ENCODE results near the gene PIAS4. TPM values are rescaled to one million over a fixed set of nuclear protein-coding genes. Genes with fewer than 3 reads are reported as not detected.

Gene PIAS4
- total and polyA plus RNA-seq, 7 experiments from 2014 or later = 3.9 to 40.6 (median 24.3) TPM

- Mint-ChIP-seq H3K4me1 (peaks cover 22 to 46% (median 37%) of the 10 kb centered on the region in 7 donors), H3K4me3 (peak overlapping the region in 1 of 10 donors; percentile 48), H3K36me3 (peaks cover 4 to 44% (median 21%) of the 10 kb centered on the region in 5 donors), H3K27ac (peak overlapping the region in 2 of 9 donors; percentile 14 to 19), H3K27me3 (no peaks in the 10 kb centered on the region), H3K9me3 (no peaks in the 10 kb centered on the region)
- Histone ChIP-seq H3K36me3 (ENCODE audit: control insufficient read depth in 2 of 3, insufficient read depth in 3 of 3, low read length in 3 of 3) (peaks cover 47 to 86% (median 48%) of the 10 kb centered on the region in 3 experiments), H3K27ac (ENCODE audit: low read depth, low read length) (no peak overlapping the region), H3K4me1 (ENCODE audit: control insufficient read depth in 2 of 2, insufficient read depth in 2 of 2, low read length in 2 of 2) (peaks cover 24 to 33% of the 10 kb centered on the region in 2 donors), H3K27me3 (ENCODE audit: control insufficient read depth in 2 of 2, insufficient read depth in 2 of 2, low read length in 2 of 2) (no peaks in the 10 kb centered on the region), H3K4me3 (ENCODE audit: low read length) (no peak overlapping the region), H3K9me3 (ENCODE audit: control insufficient read depth in 2 of 3, low read length in 3 of 3) (no peaks in the 10 kb centered on the region)
- intact Hi-C loops (cut with micrococcal nuclease) = loop anchor here in 1 of 2 donors (10.0 kb wide), 1 partner anchor 477 kb away; the partner anchor contains the start of genes DOHH and FZR1
- ChIA-PET POLR2A (interaction anchor here (1.1 to 2.2 kb wide), 2 partner anchors 10 to 26 kb away, joined by 3 to 12 read pairs; partner anchors contain the start of genes DAPK3 and PIAS4), CTCF (no interaction called here)
- ATAC-seq (no peak), DNase-seq (no peak)
Observed at GRCh38 chr19:3981373-3981735, 26.2 kb upstream of the PIAS4 start.

- CTCF ChIA-PET = no interaction called here
- H3K4me3 Mint-ChIP-seq = peak overlapping the region in 5 of 10 donors; percentile 17 to 97 (median 75)
- Histone ChIP-seq H3K36me3 (ENCODE audit: control insufficient read depth in 2 of 3, insufficient read depth in 3 of 3, low read length in 3 of 3) (peaks cover 45 to 79% (median 47%) of the 10 kb centered on the region in 3 experiments), H3K4me1 (ENCODE audit: control insufficient read depth in 2 of 2, insufficient read depth in 2 of 2, low read length in 2 of 2) (peaks cover 31 to 36% of the 10 kb centered on the region in 2 donors), H3K27ac (ENCODE audit: low read depth, low read length) (no peak overlapping the region), H3K9me3 (ENCODE audit: control insufficient read depth in 2 of 3, low read length in 3 of 3) (no peaks in the 10 kb centered on the region), H3K27me3 (ENCODE audit: control insufficient read depth in 2 of 2, insufficient read depth in 2 of 2, low read length in 2 of 2) (no peaks in the 10 kb centered on the region), H3K4me3 (ENCODE audit: low read length) (no peak overlapping the region)
- no peak for ATAC-seq
- H3K9me3 Mint-ChIP-seq = no peaks in the 10 kb centered on the region
- no peaks in the 10 kb centered on the region for H3K27me3 Mint-ChIP-seq
- H3K27ac Mint-ChIP-seq = peak overlapping the region in 5 of 9 donors; percentile 9 to 76 (median 22)
- DNase-seq = no peak
- POLR2A ChIA-PET = interaction anchor here (1.1 to 2.2 kb wide), 2 partner anchors 11 to 25 kb away, joined by 3 to 12 read pairs; partner anchors contain the start of genes DAPK3 and PIAS4
- intact Hi-C loops (cut with micrococcal nuclease) = loop anchor here in 1 of 2 donors (10.0 kb wide), 1 partner anchor 477 kb away; the partner anchor contains the start of genes DOHH and FZR1
- peaks cover 4 to 44% (median 21%) of the 10 kb centered on the region in 5 donors for H3K36me3 Mint-ChIP-seq
- peaks cover 27 to 52% (median 43%) of the 10 kb centered on the region in 7 donors for H3K4me1 Mint-ChIP-seq
Observed at GRCh38 chr19:3981736-3982681, 25.5 kb upstream of the PIAS4 start.

GRCh38 chr19:3982701-3983541 is 24.6 kb upstream of the PIAS4 start:
- POLR2A ChIA-PET = interaction anchor here (0.6 to 2.2 kb wide), 2 partner anchors 11 to 18 kb away, joined by 3 to 12 read pairs; partner anchors contain the start of gene DAPK3
- intact Hi-C loops (cut with micrococcal nuclease) = loop anchor here in 1 of 2 donors (10.0 kb wide), 1 partner anchor 478 kb away; the partner anchor contains the start of genes DOHH and FZR1
- Histone ChIP-seq H3K27ac (ENCODE audit: low read depth, low read length) (peak overlapping the region; percentile 87), H3K4me1 (ENCODE audit: control insufficient read depth in 2 of 2, insufficient read depth in 2 of 2, low read length in 2 of 2) (peaks cover 37 to 43% of the 10 kb centered on the region in 2 donors), H3K27me3 (ENCODE audit: control insufficient read depth in 2 of 2, insufficient read depth in 2 of 2, low read length in 2 of 2) (no peaks in the 10 kb centered on the region), H3K4me3 (ENCODE audit: low read length) (no peak overlapping the region), H3K9me3 (ENCODE audit: control insufficient read depth in 2 of 3, low read length in 3 of 3) (no peaks in the 10 kb centered on the region), H3K36me3 (ENCODE audit: control insufficient read depth in 2 of 3, insufficient read depth in 3 of 3, low read length in 3 of 3) (peaks cover 40 to 70% (median 41%) of the 10 kb centered on the region in 3 experiments)
- H3K4me3 Mint-ChIP-seq = peak overlapping the region; percentile 91 to 99 (median 98)
- peaks cover 30 to 57% (median 49%) of the 10 kb centered on the region in 7 donors for H3K4me1 Mint-ChIP-seq
- H3K9me3 Mint-ChIP-seq = no peaks in the 10 kb centered on the region
- H3K36me3 Mint-ChIP-seq = peaks cover 4 to 37% (median 21%) of the 10 kb centered on the region in 5 donors
- peak overlapping the region; percentile 72 to 97 (median 93) for H3K27ac Mint-ChIP-seq
- ATAC-seq = no peak
- H3K27me3 Mint-ChIP-seq = no peaks in the 10 kb centered on the region
- CTCF ChIA-PET = interaction anchor here (3.1 kb wide), 1 partner anchor 157 kb away, joined by 16 read pairs; no protein-coding TSS in a partner anchor
- DNase-seq = no peak

- DNase-seq = no peak
- peaks cover 35 to 64% (median 37%) of the 10 kb centered on the region in 3 experiments for H3K36me3 ChIP-seq (ENCODE audit: control insufficient read depth in 2 of 3, insufficient read depth in 3 of 3, low read length in 3 of 3)
- no peaks in the 10 kb centered on the region for H3K9me3 Mint-ChIP-seq
- H3K4me3 ChIP-seq (ENCODE audit: low read length) = peak overlapping the region; percentile 98
- ATAC-seq = no peak
- intact Hi-C loops (cut with micrococcal nuclease) = loop anchor here in 1 of 2 donors (10.0 kb wide), 1 partner anchor 479 kb away; the partner anchor contains the start of genes DOHH and FZR1
- peak overlapping the region; percentile 91 to 99 (median 98) for H3K4me3 Mint-ChIP-seq
- ChIA-PET CTCF (interaction anchor here (0.6 to 3.1 kb wide), 2 partner anchors 74 to 157 kb away, joined by 3 to 16 read pairs; no protein-coding TSS in a partner anchor), POLR2A (interaction anchor here (1.7 to 2.9 kb wide), 5 partner anchors 8 to 221 kb away, joined by 8 to 44 read pairs (median 19); partner anchors contain the start of genes DAPK3, MRPL54 and PIAS4)
- H3K9me3 ChIP-seq (ENCODE audit: control insufficient read depth in 2 of 3, low read length in 3 of 3) = no peaks in the 10 kb centered on the region
- peak overlapping the region; percentile 82 to 97 (median 95) for H3K27ac Mint-ChIP-seq
- H3K36me3 Mint-ChIP-seq = peaks cover 4 to 33% (median 21%) of the 10 kb centered on the region in 5 donors
- peaks cover 37 to 43% of the 10 kb centered on the region in 2 donors for H3K4me1 ChIP-seq (ENCODE audit: control insufficient read depth in 2 of 2, insufficient read depth in 2 of 2, low read length in 2 of 2)
- no peaks in the 10 kb centered on the region for H3K27me3 ChIP-seq (ENCODE audit: control insufficient read depth in 2 of 2, insufficient read depth in 2 of 2, low read length in 2 of 2)
- peaks cover 30 to 57% (median 45%) of the 10 kb centered on the region in 7 donors for H3K4me1 Mint-ChIP-seq
- no peaks in the 10 kb centered on the region for H3K27me3 Mint-ChIP-seq
- peak overlapping the region; percentile 87 for H3K27ac ChIP-seq (ENCODE audit: low read depth, low read length)
Observed at GRCh38 chr19:3983542-3983914, 24.0 kb upstream of the PIAS4 start.

- Mint-ChIP-seq H3K4me3 (peak overlapping the region; percentile 91 to 99 (median 98)), H3K27me3 (no peaks in the 10 kb centered on the region), H3K9me3 (no peaks in the 10 kb centered on the region), H3K4me1 (peaks cover 30 to 57% (median 45%) of the 10 kb centered on the region in 7 donors), H3K36me3 (peaks cover 4 to 32% (median 21%) of the 10 kb centered on the region in 5 donors), H3K27ac (peak overlapping the region; percentile 93 to 99 (median 96))
- POLR2A ChIA-PET = interaction anchor here (0.5 to 2.9 kb wide), 9 partner anchors 9 to 222 kb away, joined by 3 to 44 read pairs (median 15); partner anchors contain the start of genes DAPK3, MRPL54, PIAS4 and ZBTB7A
- H3K4me3 ChIP-seq (ENCODE audit: low read length) = peak overlapping the region; percentile 98
- peaks cover 37 to 43% of the 10 kb centered on the region in 2 donors for H3K4me1 ChIP-seq (ENCODE audit: control insufficient read depth in 2 of 2, insufficient read depth in 2 of 2, low read length in 2 of 2)
- H3K9me3 ChIP-seq (ENCODE audit: control insufficient read depth in 2 of 3, low read length in 3 of 3) = no peaks in the 10 kb centered on the region
- DNase-seq (no peak), ATAC-seq (no peak)
- intact Hi-C loops (cut with micrococcal nuclease) = loop anchor here in 1 of 2 donors (10.0 kb wide), 1 partner anchor 479 kb away; the partner anchor contains the start of genes DOHH and FZR1
- H3K27me3 ChIP-seq (ENCODE audit: control insufficient read depth in 2 of 2, insufficient read depth in 2 of 2, low read length in 2 of 2) = no peaks in the 10 kb centered on the region
- peaks cover 34 to 61% (median 35%) of the 10 kb centered on the region in 3 experiments for H3K36me3 ChIP-seq (ENCODE audit: control insufficient read depth in 2 of 3, insufficient read depth in 3 of 3, low read length in 3 of 3)
- CTCF ChIA-PET = interaction anchor here (0.6 to 3.1 kb wide), 2 partner anchors 73 to 156 kb away, joined by 3 to 16 read pairs; no protein-coding TSS in a partner anchor
- H3K27ac ChIP-seq (ENCODE audit: low read depth, low read length) = peak overlapping the region; percentile 87
Observed at GRCh38 chr19:3983936-3984583, 23.5 kb upstream of the PIAS4 start.

All from naive thymus-derived CD4-positive, alpha-beta T cell (primary cell).